Eye (tissue), 1 donor: Measurements from ENCODE around the gene DLST.
A peak's percentile ranks its signal among the peaks of the same experiment; 100 is the strongest.

ENCODE experiments used
- DNase-seq: peaks from one replicate; pipeline ENCODE4 v3.0.0-alpha.2; 2015

DLST gene

DNA sequence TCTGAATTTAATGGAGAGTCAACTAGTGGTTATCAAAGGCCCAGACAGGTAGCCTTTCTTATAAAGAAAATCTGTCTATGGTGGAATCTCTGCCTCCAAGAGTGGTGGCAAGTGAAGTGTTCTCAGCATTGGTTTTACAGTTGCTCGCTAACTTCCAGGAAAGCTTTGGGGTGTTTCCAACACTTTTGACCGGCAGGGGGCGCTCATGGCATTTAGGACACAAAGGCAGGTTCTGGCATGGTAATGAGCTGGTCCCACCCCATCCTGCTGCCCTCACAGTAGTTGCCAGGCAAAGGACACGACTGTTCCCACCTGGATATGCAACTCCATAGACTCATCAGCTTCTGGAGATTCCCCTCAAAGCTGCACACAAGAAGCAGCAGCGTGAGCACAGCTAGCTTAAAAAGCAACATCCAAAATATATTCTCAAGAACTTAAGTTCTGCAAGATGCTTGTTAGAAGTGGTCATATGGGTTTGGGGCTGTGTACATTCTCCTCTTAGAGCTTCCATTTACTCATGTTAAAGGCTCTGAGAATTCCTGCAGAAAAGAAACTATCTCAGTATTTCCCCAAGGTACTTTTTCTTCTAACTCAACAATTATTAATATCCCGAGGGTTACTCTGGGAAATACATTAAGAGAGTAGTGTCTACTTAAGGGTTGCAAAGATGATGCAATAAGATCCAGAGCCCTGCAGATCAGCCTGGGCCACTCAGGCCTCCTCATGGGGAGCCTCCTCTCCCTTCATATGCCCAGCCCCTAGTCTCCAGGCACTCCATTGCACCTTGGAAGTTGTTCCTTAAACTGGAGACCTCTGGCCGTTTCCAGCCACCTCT, 20.6 kb upstream of the DLST start:
- peak; percentile 95 for DNase-seq

DNA sequence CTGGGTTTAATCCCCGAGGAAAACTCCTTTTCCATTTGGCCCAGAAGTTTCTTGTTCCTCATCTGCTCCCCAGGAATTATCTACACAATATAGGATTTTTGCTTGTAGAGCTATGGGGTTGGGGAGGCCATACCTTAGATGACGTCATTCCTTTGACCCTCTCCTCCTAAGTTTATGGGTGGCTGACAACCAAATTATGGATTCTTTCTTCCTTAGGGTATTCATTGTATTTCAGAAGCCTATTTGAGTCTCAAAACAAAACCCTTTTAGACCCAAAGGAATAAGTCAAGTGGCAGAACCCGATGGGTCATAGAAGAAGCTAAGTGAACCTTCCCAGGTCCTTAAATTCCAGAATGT, 20.0 kb upstream of the DLST start:
- no peak for DNase-seq

DNA sequence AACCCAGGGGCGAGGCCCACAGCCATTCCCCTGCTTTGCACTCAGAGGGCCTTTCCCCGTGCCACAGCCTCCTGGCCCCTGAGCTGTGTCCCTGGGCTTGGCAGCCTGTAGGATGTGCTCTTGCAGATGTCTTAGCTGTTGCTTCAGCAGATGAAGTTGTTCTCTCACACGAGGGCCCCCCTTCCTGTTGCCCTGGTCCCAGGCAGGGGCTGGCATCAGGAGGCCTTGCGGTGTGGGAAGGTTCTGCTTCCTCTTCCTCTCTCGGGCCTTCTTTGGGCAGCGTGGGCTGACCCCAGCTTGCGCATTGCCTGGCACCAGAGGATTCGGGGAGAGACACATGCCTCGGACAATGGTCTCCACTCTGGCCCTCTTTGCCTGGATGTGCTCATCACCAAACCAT, 18.4 kb upstream of the DLST start:
- DNase-seq, result no peak

DNA sequence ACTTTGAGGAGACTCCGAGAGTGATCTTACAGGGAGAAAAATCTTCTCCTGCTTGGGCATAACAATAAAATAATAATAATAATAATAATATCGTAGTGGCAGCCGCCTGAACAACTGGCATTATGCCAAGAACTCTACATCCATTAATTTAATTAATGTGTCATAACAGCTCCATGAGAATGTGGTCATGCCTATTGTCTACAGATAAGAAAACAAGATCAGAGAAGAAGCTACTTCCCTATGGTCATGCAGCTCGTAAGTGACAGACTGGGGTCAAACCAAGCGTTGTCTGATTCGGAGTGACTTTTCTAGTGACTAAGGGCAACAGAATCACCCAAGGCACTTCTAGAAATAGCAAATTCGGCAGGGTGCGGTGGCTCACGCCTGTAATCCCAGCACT, 17.5 kb upstream of the DLST start:
- DNase-seq, result no peak

DNA sequence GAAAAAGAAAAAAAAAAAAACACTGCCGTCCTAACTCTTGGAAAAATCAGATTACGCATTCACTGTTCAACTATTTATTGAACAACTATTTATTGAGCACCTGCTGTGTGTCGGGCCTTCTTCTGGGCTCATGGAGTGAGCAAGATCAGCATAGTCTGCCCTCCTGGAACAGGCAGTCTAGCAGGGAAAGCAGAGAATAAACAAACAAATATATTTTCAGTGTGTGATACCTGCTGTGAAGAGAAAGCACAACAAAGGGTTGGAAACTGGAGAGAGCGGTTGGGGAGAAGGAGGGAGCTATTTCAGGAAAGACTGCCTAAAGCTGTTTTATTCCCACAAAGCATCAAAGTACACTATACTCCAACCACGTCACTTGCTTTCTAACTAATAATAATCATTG, 16.6 kb upstream of the DLST start:
- DNase-seq, result no peak

DNA sequence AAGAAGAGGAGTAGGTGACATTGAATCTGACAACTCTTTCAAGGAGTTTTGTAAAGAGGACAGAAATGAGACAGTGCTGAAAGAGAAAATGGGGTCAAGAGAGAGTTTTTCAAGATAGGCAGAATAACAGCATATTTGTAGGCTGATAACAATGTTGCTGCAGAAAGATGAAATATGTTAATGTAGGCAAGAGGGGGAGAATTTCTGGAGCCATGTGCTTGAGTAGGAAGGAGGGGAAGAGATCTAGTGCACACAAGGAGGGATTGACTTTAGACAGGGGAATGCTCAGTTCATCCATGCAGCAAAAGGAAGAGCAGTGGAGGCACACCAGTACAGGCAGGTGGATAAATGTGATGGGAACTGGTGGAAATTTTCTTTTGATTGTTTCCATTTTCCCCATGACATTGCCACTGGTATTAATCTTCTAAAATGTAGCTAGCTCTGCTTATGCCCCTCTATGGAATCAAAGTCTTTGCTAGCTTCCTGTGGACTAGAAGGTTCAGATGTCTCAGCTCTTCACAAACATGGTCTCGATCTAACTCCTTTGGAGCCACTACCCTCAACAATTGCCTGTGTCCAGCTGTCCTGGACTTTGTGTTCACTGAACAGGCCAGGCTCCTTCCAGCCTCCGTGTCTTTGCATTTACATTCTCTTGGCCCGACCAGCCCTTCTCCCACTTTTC, 14.9 kb upstream of the DLST start:
- no peak for DNase-seq

DNA sequence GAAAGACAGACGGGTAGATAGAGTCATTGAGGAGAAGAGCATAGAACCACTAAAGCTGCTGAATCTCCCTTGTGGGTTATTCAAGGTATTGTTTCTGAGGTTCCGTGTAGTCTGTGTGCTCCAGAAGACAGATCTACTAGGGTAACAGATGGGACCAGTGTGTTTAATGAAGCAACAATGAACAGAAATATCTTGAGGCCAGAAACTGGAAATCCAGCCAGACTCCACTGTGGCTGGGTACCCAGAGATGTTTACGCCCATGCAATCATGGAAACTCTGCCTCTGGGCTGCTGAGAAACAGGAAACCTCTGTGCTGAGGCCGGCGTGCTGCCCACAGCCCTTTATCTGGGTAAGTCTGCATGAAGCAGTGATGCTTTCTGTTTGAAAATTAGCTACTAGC, 14.0 kb upstream of the DLST start:
- DNase-seq, result peak; percentile 23

DNA sequence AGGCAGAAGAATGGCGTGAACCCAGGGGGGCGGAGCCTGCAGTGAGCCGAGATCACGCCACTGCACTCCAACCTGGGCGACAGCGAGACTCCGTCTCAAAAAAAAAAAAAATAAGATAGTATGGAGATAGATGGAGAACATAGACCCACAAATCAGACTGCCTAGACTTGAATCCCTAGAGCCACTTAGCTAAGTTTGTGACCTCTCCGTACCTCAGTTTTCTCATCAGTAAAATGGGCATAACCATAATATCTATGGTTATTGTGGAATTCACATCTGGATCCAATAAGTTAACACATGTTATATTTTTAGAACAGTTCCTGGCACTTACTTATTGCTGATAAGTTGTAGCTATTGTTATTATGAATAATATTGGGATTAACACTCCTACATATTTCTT, 13.0 kb upstream of the DLST start:
- no peak for DNase-seq

DNA sequence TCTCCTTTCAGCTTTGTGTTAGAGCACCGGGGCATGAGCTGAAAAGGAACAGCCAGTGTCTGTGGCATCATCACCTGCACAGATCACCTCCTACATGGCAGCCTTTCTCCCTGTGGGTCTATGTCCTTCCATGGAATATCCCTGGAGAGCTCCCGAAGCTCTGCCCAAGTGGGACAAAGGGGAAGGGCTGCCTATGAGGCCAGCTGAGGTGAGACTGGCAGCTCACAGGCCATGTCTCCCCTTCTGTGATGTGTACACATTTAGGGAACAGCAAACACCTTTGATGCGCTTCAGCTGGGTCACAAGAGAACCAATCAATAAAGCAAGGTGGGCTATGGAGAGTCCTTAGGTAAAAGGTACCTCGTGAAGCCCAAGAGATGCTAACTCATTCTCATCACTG, 9.9 kb upstream of the DLST start:
- no peak for DNase-seq

DNA sequence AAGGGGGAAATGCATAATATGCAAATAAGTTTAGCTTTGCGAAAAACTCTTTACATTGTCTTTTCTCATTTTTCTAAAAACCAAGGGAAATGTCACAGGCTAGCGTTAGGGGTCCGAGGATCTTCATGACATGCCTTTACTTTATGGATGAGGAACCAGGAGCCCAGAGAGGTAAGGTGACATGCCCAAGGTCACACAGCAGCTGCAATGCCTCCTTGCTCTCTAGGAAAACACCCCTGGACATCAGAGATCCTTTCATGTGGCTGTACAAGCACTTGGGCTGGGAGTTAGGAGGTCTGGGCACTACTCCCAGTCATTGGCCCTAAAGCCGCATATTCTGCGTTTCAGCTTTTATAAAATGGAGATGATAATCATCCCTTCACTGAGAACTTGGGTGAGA, 6.5 kb upstream of the DLST start:
- DNase-seq, result no peak

DNA sequence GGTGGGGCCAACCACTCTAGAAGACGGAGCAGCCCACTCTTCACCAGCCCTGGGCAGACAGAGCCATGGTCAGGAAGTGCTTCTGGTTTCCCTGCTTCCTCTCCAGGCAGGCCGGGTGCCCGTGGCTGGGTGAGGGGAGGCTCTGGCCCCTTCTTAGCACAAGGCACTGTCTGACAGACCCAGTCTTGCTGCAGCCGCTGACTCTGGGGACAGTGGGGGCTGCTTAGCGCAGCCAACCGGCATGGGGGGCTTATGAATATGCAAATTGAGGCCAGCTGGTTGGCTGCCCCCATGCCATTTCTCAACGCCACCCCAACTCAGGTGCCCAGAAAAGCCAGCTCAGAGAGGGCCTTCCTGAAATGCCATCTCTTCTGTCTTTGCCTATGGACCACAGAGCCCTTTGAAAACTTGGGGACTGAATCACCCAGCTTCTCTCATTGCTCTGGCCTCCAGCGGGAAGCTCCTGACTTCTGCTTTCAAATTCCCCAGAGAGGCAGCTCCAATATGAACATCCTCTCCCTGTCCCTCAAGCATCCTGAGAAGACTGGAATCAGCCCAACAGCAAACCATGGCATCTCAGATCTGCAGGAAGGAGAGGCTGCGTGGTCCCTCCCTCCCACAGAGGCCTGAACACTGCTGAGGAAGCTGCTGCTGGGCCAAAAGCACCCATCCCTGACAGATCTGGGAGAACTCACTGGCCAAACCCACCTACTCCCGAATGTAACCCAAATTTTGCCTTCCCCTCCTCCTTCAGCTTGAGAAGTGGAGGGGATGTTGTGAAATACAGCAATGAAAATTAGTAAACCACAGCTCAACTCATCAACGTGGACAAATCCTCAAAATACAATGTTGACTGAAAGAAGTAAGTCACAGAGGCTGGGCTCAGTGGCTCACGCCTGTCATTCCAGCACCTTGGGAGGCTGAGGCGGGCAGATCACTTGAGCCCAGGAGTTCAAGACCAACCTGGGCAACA, 5.5 kb upstream of the DLST start, which contains the start of gene PROX2:
TSS of gene PROX2 (minus strand) at position 205 of the 973 bp plus-strand sequence. CDS start 12,311 bp downstream, outside the sequence.
- DNase-seq, result no peak

DNA sequence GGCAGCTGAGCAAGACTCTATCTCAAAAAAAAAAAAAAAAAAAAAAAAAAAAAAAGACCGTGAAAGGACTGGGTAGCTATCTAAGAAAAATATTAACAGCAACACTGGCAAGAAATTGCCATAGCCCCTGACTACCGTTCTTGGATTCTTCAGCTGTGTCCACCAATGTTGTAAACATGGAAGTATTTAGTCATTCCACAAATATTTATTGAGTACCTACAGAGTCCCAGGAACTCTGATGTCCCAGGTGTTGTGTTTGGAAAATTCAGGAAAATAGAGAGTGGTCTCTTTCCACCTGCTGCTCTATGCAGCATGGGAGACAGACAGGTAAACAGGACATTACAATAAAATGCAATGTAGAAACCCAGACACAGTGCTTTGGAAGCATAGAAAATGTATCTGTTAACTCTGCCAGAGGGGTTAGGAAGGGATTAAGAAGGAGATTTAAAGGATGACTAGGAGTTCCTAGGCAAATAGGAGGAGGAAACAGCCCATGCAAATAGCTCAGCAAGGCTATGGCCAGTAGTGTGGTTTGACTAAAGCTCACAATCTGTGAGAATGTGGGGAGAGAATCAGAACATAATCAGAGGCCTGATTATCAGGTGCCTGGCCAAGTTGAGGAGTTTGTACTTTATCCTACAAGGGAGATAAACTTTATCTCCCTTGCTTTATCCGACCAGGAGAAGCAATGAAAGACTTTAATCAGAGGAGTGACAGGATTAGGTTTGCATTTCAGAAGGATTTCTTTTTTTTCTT, 2.1 kb upstream of the DLST start:
- no peak for DNase-seq

DNA sequence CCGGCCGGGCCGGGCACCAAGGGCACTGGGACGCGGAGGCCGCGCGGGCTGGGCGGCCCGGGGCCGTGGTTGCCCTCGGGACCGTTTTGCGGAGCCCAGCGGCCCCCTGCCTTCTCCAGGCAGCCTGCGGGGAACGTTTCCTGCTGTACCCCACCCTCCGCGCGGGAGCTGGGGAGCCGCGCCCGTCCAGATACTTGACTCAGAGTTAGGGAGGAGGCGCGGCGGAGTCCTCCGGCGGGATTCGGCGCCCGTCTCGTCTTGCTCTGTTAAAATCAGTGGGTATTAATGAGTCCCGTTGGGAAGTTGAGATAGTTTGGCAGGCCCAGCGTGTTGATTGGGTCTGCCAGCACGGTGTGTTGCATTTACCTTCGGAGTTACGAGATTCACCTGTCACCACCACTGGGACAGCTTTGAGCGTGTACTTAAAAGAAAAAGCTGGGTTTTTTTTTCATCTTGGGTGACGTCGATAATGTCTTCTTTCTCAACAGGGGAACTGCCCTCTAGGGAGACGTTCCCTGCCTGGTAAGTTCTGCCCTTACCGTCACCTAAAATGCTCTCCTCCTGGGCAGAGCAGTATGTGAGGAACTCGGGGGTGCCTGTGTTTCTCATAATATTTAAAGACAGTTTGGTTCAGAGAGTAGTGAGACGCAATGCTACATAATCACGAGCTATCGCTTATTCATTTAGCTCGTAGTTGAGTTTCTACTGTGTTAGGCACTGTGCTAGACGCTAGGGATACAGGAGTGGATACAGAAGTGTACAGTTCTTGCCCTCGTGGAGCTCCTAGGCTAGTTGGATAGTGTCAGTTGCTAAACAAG, 596 bp downstream of the DLST start:
- DNase-seq, result no peak

DNA sequence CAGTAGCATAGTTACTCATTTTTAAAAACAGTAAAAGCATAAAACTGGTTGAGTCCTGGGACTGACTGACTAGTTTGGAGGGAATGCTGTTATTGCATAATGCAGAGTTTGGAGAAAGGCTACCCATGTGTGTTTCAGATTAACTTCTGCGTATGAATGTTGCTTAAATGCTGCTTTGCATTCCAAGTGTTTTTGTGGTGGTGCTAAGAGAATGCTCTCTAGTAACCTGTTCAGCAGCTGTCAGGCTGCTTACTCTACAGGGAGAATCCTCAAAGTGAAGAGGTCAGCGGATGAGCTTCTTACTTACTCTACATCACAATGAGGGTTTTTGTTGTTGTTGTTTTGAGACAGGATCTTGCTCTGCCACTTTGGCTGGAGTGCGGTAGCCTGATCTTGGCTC, 4.3 kb downstream of the DLST start:
- no peak for DNase-seq

DNA sequence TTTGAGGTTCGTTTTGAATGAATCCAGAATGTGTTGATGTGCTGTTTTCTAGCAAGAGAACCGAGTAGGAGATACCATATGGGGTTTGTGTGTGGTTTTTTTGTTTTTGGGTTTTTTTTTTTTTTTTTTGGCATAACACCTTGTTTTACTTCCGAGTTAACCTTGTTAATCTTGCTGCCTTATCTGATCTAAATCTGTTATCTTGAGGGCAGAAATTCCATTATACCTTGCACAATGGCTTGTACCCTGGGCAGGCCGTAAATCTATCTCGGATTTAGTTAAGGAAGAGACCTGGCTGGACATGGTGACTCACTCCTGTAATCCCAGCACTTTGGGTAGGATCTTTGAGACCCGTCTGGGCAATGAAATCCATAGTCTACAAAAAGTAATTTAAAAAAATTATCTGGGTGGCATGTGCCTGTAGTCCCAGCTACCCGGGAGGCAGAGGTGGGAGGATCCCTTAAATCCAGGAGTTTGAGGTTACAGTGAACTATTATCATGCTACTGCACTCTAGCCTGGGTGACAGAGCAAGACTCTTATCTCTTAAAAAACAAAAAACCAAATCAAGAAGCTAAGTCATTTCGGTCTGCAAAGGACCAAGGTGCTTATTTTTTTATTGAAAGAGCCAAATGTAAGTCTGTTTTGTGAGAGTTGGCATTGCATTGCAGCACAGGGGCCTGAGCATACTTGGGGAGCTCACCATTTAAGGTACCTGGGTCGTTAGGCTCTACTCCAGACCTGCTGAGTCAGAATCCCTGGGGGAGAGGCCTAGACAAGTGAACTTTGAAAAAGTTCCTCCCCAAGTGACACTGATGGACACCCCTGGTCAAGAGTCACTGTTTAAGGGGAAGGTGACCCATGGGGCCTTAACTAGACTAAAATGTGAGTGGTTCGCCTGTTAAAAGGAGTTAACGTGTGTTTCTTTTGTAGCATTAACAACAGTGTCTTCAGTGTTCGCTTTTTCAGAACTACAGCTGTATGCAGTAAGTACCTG, 6.7 kb downstream of the DLST start:
- DNase-seq, result no peak

DNA sequence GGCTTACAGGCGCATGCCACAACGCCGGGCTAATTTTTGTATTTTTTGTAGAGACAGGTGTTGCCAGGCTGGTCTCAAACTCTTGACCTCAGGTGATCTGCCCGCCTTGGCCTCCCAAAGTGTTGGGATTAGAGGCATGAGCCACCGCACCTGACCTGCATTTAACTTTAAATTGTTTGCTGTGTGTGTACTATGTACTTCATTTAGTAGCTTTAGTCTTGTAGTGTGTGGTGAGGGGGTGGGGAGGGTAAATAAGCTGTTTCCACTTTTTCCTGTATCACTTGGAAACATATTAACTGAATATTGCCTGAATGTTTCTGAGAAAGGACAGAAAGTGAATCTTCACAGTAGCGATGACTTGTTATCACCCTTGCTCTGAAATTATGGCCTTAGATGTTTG, 8.5 kb downstream of the DLST start:
- no peak for DNase-seq

DNA sequence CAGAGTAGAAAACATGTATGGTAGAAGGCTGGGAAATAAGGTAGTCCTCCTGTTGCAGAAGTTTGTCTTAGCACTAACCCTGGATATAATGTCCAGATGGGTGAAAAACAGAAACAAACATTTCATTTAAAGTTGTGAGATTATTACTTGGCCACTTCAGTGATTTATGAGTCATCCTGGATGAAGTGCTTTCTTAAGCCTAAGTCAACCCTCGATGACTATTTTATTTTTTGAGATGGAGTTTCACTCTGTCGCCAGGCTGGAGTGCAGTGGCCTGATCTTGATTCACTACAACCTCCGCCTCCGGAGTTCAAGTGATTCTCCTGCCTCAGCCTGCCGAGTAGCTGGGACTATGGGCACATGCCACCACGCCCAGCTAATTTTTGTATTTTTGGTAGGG, 10.2 kb downstream of the DLST start:
- DNase-seq, result no peak

DNA sequence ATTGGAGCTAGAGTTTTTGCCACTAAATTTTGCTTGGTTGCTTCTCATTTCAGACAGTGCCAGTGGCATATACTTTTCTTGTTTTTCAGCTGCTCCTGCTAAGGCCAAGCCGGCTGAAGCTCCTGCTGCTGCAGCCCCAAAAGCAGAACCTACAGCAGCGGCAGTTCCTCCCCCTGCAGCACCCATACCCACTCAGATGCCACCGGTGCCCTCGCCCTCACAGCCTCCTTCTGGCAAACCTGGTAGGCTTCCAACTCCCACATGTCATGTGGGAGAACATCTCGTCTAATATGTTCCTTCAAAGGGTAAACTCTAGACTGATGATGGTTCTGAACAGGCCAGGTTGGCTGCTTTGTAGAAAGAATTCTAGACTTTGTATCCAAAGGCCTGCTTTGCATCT, 11.0 kb downstream of the DLST start:
- no peak for DNase-seq

DNA sequence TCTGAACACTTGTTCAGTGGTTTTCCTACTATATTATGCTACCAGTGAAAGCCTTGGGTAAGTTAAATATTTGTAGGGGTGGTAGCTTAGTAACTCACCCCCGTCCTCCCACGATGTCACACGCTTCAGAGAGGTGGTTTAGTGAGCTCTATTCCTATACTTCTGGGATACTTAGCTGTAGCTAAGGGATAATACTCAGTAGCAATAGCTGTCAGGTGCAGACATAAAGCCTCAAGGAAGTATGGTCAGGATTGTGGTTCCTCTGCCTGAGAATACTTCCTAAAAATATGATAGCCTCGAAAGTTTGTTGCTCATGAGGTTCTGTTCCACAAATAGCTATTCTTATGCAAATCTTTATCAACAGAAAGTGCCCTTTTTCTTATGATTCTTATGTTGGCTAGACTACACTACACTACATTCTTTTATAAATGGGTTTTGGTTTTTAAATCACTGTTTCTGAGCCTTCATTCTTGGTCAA, 11.9 kb downstream of the DLST start:
- DNase-seq, result no peak

DNA sequence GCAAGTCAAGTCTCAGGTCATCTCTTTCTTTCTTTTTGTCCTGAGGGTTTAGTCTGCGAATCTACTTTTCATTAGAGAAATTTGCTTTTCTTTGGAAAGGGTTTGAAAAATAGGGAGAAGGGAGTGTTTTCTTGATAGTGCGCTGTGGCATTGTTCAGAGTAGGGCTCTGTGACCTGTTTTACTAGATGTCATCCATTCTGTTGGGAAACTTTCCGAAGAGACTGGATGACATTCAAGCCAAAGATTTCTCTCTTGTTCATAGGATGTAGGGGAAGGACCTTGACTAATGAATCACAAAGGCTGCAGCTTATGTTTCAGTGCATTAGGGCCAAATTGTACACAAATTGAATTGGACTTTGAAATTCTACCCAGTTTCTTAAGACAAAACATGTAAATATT, 14.7 kb downstream of the DLST start:
- DNase-seq, result no peak
